DND-41 (cell line): Measurements from ENCODE around the gene SMIM3.

Experiments used
- EZH2 ChIP-seq: IDR thresholded peaks from 3 replicates; pipeline ENCODE4 v1.6.1; 2012; ENCODE audit warnings: borderline replicate concordance, low read depth, mild to moderate bottlenecking, moderate library complexity, low read length, inconsistent platforms; ENCODE audit not compliant: severe bottlenecking
- TF ChIP-seq, protein P1 (sequence below): IDR thresholded peaks from 2 replicates; pipeline ENCODE4 v1.5.1; 2012; ENCODE audit warnings: borderline replicate concordance, low read length, moderate library complexity, mild to moderate bottlenecking; ENCODE audit not compliant: poor library complexity, severe bottlenecking; ENCODE audit errors: extremely low read depth

- TF ChIP-seq, protein P1, sequence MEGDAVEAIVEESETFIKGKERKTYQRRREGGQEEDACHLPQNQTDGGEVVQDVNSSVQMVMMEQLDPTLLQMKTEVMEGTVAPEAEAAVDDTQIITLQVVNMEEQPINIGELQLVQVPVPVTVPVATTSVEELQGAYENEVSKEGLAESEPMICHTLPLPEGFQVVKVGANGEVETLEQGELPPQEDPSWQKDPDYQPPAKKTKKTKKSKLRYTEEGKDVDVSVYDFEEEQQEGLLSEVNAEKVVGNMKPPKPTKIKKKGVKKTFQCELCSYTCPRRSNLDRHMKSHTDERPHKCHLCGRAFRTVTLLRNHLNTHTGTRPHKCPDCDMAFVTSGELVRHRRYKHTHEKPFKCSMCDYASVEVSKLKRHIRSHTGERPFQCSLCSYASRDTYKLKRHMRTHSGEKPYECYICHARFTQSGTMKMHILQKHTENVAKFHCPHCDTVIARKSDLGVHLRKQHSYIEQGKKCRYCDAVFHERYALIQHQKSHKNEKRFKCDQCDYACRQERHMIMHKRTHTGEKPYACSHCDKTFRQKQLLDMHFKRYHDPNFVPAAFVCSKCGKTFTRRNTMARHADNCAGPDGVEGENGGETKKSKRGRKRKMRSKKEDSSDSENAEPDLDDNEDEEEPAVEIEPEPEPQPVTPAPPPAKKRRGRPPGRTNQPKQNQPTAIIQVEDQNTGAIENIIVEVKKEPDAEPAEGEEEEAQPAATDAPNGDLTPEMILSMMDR: no peak
- no peak for TF ChIP-seq EZH2
Measured at GRCh38 chr5:150836703-150837102, 58.1 kb downstream of the SMIM3 start.
